Upper lobe of right lung (tissue), 1 donor: Measurements from ENCODE around the gene UBALD1. TPM values are rescaled to one million over a fixed set of nuclear protein-coding genes. Genes with fewer than 3 reads are reported as not detected.

Experiments used
- ATAC-seq: fragments of 200-7000 bp; cut with Tn5 transposase; one replicate; pipeline ENCODE4 v1.9.1; 2020; ENCODE audit warnings: mild to moderate bottlenecking, moderate library complexity
- DNase-seq: peaks from one replicate; pipeline ENCODE4 v3.0.0-alpha.2; 2020
- H3K27ac ChIP-seq: fragments of 200-600 bp; one replicate; pipeline ENCODE4 v1.8.0; 2022
- H3K27me3 ChIP-seq: fragments of 200-600 bp; one replicate; pipeline ENCODE4 v1.8.0; 2022; ENCODE audit warnings: mild to moderate bottlenecking
- H3K36me3 ChIP-seq: fragments of 200-600 bp; one replicate; pipeline ENCODE4 v1.8.0; 2022
- H3K4me1 ChIP-seq: fragments of 200-600 bp; one replicate; pipeline ENCODE4 v1.8.0; 2022
- H3K4me3 ChIP-seq: fragments of 200-600 bp; one replicate; pipeline ENCODE4 v1.8.0; 2022; ENCODE audit warnings: mild to moderate bottlenecking
- H3K9me3 ChIP-seq: fragments of 200-600 bp; one replicate; pipeline ENCODE4 v1.8.0; 2022
- intact Hi-C: fragments of 100-400 bp; cut with DNase I; formaldehyde crosslinking; loops from one replicate; pipeline ENCODE4 v1.11.0; 2022
- total RNA-seq: library from RNA; stranded (reverse); fragmentation: NEBNext Ultra II Directional; extraction: Animal tissue kit (Norgen Biotek cat#: 25700); gene quantifications from one replicate; pipeline ENCODE4 v1.2.1, GENCODE V29; 2021
- TF ChIP-seq, protein P1 (sequence below): fragments of 200-600 bp; IDR thresholded peaks from one replicate; pipeline ENCODE4 v1.8.0; 2022; ENCODE audit warnings: antibody characterized with exemption
- donor health status: DM: no; HTN: yes; CAD: no; lungs with severe emphysema.

The UBALD1 gene
- total RNA-seq, 1 donor from 2014 or later: 35.5 TPM

DNA sequence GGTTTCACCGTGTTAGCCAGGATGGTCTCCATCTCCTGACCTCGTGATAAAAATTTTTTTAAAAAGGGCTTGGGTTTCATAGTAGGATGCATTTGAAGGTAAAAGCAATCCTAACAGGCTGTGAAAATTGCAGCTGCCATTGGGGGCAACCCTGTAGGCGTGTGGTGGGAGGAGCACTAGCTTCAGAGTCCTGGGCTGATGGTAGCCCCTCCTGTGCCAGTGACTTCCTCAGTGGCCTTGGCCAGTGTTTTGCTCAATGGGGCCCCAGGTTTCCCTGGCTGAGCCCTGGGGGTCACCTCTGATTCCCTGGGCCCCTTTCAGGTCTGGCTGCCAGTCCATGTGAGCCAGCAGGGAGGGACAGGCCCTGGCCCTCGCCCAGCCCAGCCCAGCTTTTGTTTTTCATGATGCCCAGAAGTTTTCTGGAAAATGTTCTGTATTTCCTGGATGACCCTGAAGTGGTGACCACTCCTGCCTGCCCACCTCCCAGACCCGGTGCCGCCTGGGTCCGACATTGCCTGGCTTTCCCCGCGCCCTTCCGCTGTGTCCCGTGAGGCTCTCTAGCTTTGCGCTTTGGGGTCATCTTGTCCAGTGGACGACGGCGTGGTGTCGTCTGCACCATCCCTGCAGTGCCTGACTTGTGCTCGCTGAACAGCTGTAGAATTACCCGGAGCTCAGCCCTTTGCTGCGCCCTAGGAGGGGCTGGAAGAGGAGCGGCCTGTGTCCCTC, 19.4 kb upstream of the UBALD1 start:
- ATAC-seq (no peak), DNase-seq (no peak)
- H3K27ac ChIP-seq: no peak overlapping the region
- H3K4me1 ChIP-seq: no peaks in the 10 kb centered on the region
- H3K9me3 ChIP-seq: no peaks in the 10 kb centered on the region
- TF ChIP-seq, protein P1, sequence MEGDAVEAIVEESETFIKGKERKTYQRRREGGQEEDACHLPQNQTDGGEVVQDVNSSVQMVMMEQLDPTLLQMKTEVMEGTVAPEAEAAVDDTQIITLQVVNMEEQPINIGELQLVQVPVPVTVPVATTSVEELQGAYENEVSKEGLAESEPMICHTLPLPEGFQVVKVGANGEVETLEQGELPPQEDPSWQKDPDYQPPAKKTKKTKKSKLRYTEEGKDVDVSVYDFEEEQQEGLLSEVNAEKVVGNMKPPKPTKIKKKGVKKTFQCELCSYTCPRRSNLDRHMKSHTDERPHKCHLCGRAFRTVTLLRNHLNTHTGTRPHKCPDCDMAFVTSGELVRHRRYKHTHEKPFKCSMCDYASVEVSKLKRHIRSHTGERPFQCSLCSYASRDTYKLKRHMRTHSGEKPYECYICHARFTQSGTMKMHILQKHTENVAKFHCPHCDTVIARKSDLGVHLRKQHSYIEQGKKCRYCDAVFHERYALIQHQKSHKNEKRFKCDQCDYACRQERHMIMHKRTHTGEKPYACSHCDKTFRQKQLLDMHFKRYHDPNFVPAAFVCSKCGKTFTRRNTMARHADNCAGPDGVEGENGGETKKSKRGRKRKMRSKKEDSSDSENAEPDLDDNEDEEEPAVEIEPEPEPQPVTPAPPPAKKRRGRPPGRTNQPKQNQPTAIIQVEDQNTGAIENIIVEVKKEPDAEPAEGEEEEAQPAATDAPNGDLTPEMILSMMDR: no peak
- intact Hi-C loops: no loop called here
- no peaks in the 10 kb centered on the region for H3K27me3 ChIP-seq
- H3K36me3 ChIP-seq: peaks cover 22% of the 10 kb centered on the region
- H3K4me3 ChIP-seq: no peak overlapping the region

DNA sequence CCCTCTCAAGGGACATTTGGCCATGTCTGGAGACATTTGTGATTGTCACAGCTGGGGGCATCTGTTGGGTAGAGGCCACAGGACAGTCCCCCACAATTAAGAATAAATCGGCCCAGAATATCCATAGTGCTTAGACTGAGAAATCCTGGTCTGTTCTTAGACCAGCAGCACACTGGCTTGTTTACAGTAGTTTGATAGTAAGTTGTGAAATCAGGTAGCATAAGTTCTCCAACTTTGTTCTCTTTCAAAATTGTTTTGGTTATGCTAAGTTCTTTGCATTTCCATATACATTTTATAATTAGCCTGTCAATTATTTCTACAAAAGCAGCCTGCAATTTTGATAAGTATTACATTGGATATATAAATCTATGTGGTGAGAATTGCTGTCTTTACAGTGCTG, 16.8 kb upstream of the UBALD1 start:
- no peak for ATAC-seq
- intact Hi-C loops: no loop called here

DNA sequence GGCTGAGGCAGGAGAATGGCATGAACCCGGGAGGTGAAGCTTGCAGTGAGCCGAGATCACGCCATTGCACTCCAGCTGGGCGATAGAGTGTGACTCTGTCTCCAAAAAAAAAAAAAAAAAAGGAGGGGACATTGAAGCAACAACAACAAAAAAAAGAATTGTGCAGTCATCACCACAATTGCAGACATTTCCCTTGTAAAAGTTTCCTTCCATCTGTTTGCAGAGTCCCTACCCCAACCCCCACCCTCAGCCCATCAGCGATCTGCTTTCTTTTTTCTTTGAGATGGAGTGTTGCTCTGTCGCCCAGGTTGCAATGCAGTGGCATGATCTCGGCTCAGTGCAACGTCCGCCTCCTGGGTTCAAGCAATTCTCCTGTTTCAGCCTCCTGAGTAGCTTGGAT, 13.6 kb upstream of the UBALD1 start:
- H3K4me1 ChIP-seq: peaks cover 19% of the 10 kb centered on the region
- TF ChIP-seq, protein P1: no peak
- H3K9me3 ChIP-seq: no peaks in the 10 kb centered on the region
- no peak overlapping the region for H3K4me3 ChIP-seq
- no peak for DNase-seq
- ATAC-seq: no peak
- no peaks in the 10 kb centered on the region for H3K27me3 ChIP-seq
- intact Hi-C loops: no loop called here
- H3K27ac ChIP-seq: no peak overlapping the region
- H3K36me3 ChIP-seq: peaks cover 3% of the 10 kb centered on the region

More for the DNA sequence above, 16.8 kb upstream of the UBALD1 start:
- TF ChIP-seq, protein P1: no peak
- H3K27me3 ChIP-seq: no peaks in the 10 kb centered on the region
- peaks cover 9% of the 10 kb centered on the region for H3K4me1 ChIP-seq
- DNase-seq: no peak
- no peaks in the 10 kb centered on the region for H3K9me3 ChIP-seq
- H3K36me3 ChIP-seq: peaks cover 22% of the 10 kb centered on the region
- no peak overlapping the region for H3K4me3 ChIP-seq
- H3K27ac ChIP-seq: no peak overlapping the region

DNA sequence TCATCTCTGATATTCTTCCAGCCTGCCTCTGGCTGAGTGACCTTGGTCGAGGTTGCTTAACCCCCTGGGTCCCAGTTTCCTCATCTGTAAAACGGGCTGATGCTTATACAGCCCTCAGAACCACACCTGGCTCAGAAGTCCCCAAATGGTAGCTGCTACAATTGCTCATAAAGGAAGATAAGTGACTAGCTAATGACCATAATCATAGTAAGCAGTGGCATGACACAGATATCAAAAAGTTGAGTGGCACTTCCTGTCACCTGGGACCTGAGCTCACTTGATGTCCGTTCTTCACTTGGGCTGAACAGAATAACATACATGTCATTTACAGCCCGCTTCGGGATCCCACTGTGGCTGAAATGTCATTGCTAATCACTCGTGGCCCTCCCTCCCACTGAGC, 11.7 kb upstream of the UBALD1 start:
- DNase-seq (no peak), ATAC-seq (no peak)
- no peaks in the 10 kb centered on the region for H3K36me3 ChIP-seq
- intact Hi-C loops: no loop called here
- H3K4me1 ChIP-seq: peaks cover 19% of the 10 kb centered on the region
- peak overlapping the region; percentile 96 for H3K27ac ChIP-seq
- peak overlapping the region; percentile 97 for H3K4me3 ChIP-seq
- no peaks in the 10 kb centered on the region for H3K9me3 ChIP-seq
- TF ChIP-seq, protein P1: no peak
- no peaks in the 10 kb centered on the region for H3K27me3 ChIP-seq

DNA sequence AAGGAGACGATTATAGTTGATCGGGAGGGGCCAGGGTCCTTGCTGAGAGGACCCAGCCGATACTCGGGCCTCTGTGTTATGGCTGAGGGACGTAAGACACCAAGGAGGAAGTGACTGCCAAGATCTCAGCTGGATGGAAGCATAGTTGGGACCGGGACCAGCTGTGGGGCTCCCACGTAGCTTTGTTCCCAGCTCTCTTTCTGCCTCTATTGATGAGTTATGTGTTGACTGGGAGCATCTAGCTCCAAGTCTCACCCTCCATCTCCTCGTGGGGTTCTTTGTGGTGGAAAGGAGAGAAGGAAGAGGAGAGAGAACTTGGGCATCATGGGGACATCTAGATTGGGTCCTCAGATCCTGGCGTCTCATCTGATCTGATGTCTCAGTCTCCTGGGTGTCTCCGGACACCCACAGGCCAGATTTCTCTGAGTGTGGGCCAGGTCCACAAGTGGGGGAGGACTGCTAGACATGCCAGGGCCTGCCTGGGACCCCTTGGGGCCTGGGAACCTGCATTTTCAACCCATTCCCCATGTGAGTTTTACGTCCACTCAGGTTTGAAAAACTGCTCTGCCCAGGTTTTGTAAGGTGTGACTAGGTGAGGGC, 11.0 kb upstream of the UBALD1 start:
- peak overlapping the region; percentile 97 for H3K4me3 ChIP-seq
- H3K9me3 ChIP-seq: no peaks in the 10 kb centered on the region
- intact Hi-C loops: no loop called here
- H3K27ac ChIP-seq: peak overlapping the region; percentile 96
- H3K36me3 ChIP-seq: no peaks in the 10 kb centered on the region
- TF ChIP-seq, protein P1: no peak
- H3K4me1 ChIP-seq: peaks cover 19% of the 10 kb centered on the region
- DNase-seq (no peak), ATAC-seq (no peak)
- no peaks in the 10 kb centered on the region for H3K27me3 ChIP-seq
